ENCODE results near the gene SPATC1L.

DNA sequence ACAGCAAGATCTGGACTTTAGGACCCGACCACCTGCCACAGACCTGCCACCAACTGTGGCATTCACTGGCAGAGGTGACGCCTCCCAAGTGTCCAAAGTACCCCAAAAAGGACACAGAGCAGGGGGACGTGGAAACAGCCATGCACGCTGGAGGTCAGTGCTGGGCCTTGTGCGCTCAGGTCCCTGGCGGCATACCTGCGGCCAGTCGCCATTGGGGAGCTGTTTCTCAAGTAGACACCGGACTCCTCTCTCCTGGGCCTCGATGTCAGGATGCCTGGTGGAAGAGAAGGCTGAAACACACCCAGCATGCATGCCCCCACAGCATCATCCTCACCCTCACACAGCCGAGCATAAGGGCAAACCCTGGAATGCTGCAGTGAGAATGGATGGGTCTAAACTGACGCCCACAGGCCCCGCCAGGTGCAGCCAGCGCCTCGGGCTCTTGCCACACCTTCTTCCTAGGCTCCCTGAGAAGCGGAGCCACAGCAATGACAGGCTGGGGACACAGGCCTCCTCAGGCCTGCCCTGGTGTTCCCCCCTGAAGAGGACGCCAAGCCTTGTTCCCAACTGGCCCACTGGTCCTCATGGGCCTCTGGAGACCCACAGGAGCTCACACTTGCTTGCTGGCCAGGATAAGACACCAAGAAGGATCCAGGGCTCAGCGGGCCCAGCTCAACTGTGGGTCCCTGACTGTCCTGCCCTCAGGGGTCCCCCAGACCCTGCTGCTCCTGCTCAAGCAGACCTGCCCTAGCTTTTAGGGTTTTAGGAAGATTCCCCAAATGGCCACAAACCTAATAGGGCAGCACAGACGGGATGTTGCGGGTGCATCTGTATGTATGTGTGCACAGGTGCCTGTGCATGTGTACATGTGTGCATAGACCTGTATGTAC, 7.7 kb upstream of the SPATC1L start:
- TF ChIP-seq, protein P1, sequence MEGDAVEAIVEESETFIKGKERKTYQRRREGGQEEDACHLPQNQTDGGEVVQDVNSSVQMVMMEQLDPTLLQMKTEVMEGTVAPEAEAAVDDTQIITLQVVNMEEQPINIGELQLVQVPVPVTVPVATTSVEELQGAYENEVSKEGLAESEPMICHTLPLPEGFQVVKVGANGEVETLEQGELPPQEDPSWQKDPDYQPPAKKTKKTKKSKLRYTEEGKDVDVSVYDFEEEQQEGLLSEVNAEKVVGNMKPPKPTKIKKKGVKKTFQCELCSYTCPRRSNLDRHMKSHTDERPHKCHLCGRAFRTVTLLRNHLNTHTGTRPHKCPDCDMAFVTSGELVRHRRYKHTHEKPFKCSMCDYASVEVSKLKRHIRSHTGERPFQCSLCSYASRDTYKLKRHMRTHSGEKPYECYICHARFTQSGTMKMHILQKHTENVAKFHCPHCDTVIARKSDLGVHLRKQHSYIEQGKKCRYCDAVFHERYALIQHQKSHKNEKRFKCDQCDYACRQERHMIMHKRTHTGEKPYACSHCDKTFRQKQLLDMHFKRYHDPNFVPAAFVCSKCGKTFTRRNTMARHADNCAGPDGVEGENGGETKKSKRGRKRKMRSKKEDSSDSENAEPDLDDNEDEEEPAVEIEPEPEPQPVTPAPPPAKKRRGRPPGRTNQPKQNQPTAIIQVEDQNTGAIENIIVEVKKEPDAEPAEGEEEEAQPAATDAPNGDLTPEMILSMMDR (tag by site-specific recombination; IDR thresholded peaks at IDR 0.05), result no peak
- TF ChIP-seq ZNF548 (tag by site-specific recombination; IDR thresholded peaks at IDR 0.05) (no peak), ZNF843 (tag by site-specific recombination; IDR thresholded peaks at IDR 0.05) (no peak), ZNF560 (tag by site-specific recombination; IDR thresholded peaks at IDR 0.05; ENCODE audit: borderline replicate concordance) (no peak), TRIM28 (IDR thresholded peaks at IDR 0.05; ENCODE audit: borderline replicate concordance, low read length) (no peak), ZNF274 (IDR thresholded peaks at IDR 0.05; ENCODE audit: low read length) (no peak), ZNF274 (tag by site-specific recombination; IDR thresholded peaks at IDR 0.05; ENCODE audit: borderline replicate concordance) (no peak), BCL11A (tag by site-specific recombination; IDR thresholded peaks at IDR 0.05; ENCODE audit: low read depth) (no peak), ZBTB17 (tag by site-specific recombination; IDR thresholded peaks at IDR 0.05) (no peak), ZNF621 (tag by site-specific recombination; IDR thresholded peaks at IDR 0.05) (no peak), TSHZ1 (tag by site-specific recombination; IDR thresholded peaks at IDR 0.05; ENCODE audit: borderline replicate concordance) (no peak), GLIS2 (tag by site-specific recombination; IDR thresholded peaks at IDR 0.05) (no peak), KLF9 (tag by site-specific recombination; IDR thresholded peaks at IDR 0.05; ENCODE audit: low read depth) (no peak)
- TF ChIP-seq, protein P2, sequence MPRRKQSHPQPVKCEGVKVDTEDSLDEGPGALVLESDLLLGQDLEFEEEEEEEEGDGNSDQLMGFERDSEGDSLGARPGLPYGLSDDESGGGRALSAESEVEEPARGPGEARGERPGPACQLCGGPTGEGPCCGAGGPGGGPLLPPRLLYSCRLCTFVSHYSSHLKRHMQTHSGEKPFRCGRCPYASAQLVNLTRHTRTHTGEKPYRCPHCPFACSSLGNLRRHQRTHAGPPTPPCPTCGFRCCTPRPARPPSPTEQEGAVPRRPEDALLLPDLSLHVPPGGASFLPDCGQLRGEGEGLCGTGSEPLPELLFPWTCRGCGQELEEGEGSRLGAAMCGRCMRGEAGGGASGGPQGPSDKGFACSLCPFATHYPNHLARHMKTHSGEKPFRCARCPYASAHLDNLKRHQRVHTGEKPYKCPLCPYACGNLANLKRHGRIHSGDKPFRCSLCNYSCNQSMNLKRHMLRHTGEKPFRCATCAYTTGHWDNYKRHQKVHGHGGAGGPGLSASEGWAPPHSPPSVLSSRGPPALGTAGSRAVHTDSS (tag by site-specific recombination; IDR thresholded peaks at IDR 0.05), result no peak

Data from HEK293 (cell line).